Activated CD8-positive, alpha-beta T cell treated with anti-CD3 and anti-CD28 coated beads for 36 hours (primary cell): ENCODE data around the gene FAM13A. TPM values are rescaled to one million over a fixed set of nuclear protein-coding genes. Genes with fewer than 3 reads are reported as not detected.

Source experiments
- ATAC-seq: fragments of 200-7000 bp; cut with Tn5 transposase; one replicate; pipeline ENCODE4 v1.10.0; 2021; ENCODE audit warnings: mild to moderate bottlenecking, moderate library complexity
- CTCF ChIA-PET: fragments of 350-600 bp; sonication (Branson Sonifier 250); formaldehyde crosslinking; loops from one replicate; lab custom pipeline; 2021; ENCODE audit warnings: antibody characterized with exemption; lab: Charles Lee
- POLR2A ChIA-PET: fragments of 350-600 bp; sonication (Branson Sonifier 250); formaldehyde crosslinking; loops from one replicate; lab custom pipeline; 2021; ENCODE audit warnings: antibody characterized with exemption; lab: Charles Lee
- DNase-seq: peaks from one replicate; pipeline ENCODE4 v3.0.0-alpha.2; 2020
- H3K27ac Mint-ChIP-seq: one replicate; pipeline ENCODE4 v1.8.0; 2021; ENCODE audit warnings: mild to moderate bottlenecking, mixed read lengths
- H3K27me3 Mint-ChIP-seq: one replicate; pipeline ENCODE4 v1.8.0; 2021; ENCODE audit warnings: mixed read lengths
- H3K36me3 Mint-ChIP-seq: one replicate; pipeline ENCODE4 v1.8.0; 2021; ENCODE audit warnings: low read depth, mixed read lengths
- H3K4me1 Mint-ChIP-seq: one replicate; pipeline ENCODE4 v1.8.0; 2021; ENCODE audit warnings: low read depth, mixed read lengths
- H3K4me3 Mint-ChIP-seq: one replicate; pipeline ENCODE4 v1.8.0; 2021; ENCODE audit warnings: mild to moderate bottlenecking, moderate library complexity, mixed read lengths
- H3K9me3 Mint-ChIP-seq: one replicate; pipeline ENCODE4 v1.8.0; 2021; ENCODE audit warnings: mixed read lengths
- CTCF ChIP-seq: fragments of 200-600 bp; IDR thresholded peaks from one replicate; pipeline ENCODE4 v1.8.0; 2022; ENCODE audit warnings: antibody characterized with exemption, mild to moderate bottlenecking
- intact Hi-C: fragments of 100-400 bp; cut with micrococcal nuclease; formaldehyde crosslinking; loops from one replicate; pipeline ENCODE4 v1.10.0; 2022
- total RNA-seq, 2 experiments: library from RNA; stranded (reverse); gene quantifications; one replicate each; pipeline ENCODE4 v1.2.3, GENCODE V29; 2021

Gene FAM13A
- total RNA-seq, 2 experiments from 2014 or later, result 4.5 to 6.0 TPM

GRCh38 chr4:88690355-88690754 lies 366.6 kb downstream of the FAM13A start:
- no peaks in the 10 kb centered on the region for H3K27me3 Mint-ChIP-seq
- ATAC-seq (no peak), DNase-seq (no peak)
- no peaks in the 10 kb centered on the region for H3K9me3 Mint-ChIP-seq
- intact Hi-C loops, result no loop called here
- ChIA-PET CTCF (no interaction called here), POLR2A (no interaction called here)
- no peaks in the 10 kb centered on the region for H3K4me1 Mint-ChIP-seq
- TF ChIP-seq CTCF, result no peak
- H3K36me3 Mint-ChIP-seq, result peaks cover 18% of the 10 kb centered on the region
- H3K27ac Mint-ChIP-seq, result peak overlapping the region; percentile 2
- H3K4me3 Mint-ChIP-seq, result no peak overlapping the region

- ChIA-PET POLR2A (no interaction called here), CTCF (interaction anchor here (0.9 to 1.3 kb wide), 2 partner anchors 11 to 142 kb away, joined by 3 read pairs; no protein-coding TSS in a partner anchor)
- TF ChIP-seq CTCF, result no peak
- H3K9me3 Mint-ChIP-seq, result peaks cover 3% of the 10 kb centered on the region
- ATAC-seq (no peak), DNase-seq (no peak)
- no peaks in the 10 kb centered on the region for H3K27me3 Mint-ChIP-seq
- peaks cover 3% of the 10 kb centered on the region for H3K4me1 Mint-ChIP-seq
- H3K36me3 Mint-ChIP-seq, result peaks cover 51% of the 10 kb centered on the region
- intact Hi-C loops, result no loop called here
- H3K4me3 Mint-ChIP-seq, result no peak overlapping the region
- H3K27ac Mint-ChIP-seq, result no peak overlapping the region
Measured at GRCh38 chr4:88681209-88681608, 375.8 kb downstream of the FAM13A start.

Other genes starting within 250 kb of the FAM13A start
- 1 to 10 TPM; 2.0 to 2.3 TPM for gene TIGD2, start 54.3 kb upstream of the FAM13A start, total RNA-seq